PC-3 (cell line): ENCODE results near the gene NFATC2. TPM values are rescaled to one million over a fixed set of nuclear protein-coding genes. Genes with fewer than 3 reads are reported as not detected.

Experiments used
- ATAC-seq: fragments of 200-7000 bp; cut with Tn5 transposase; 2 replicates; pipeline ENCODE4 v1.9.1; 2020; ENCODE audit warnings: mild to moderate bottlenecking, moderate library complexity
- BruUV-seq: library from RNA; stranded (reverse); fragments of 400-500 nt; replicated peaks from 2 replicates; lab custom pipeline; 2021; lab: Mats Ljungman, UMichigan
- CTCF ChIA-PET: fragments of 300-600 bp; sonication (Branson Sonifier 250); formaldehyde crosslinking; loops from one replicate; lab custom pipeline; 2022; ENCODE audit warnings: antibody characterized with exemption; lab: Charles Lee
- POLR2A ChIA-PET: fragments of 300-600 bp; sonication (Branson Sonifier 250); formaldehyde crosslinking; loops from one replicate; lab custom pipeline; 2022; ENCODE audit warnings: antibody characterized with exemption; ENCODE audit not compliant: unreplicated experiment; lab: Charles Lee
- DNase-seq: peaks from one replicate; pipeline ENCODE4 v3.0.0-alpha.2; 2015
- H2AFZ ChIP-seq: fragments of 300-600 bp; sonication (generic); 2 replicates; pipeline ENCODE4 v1.6.0; 2016; ENCODE audit warnings: antibody characterized with exemption, low read length
- H3F3A ChIP-seq: fragments of 300-600 bp; sonication (generic); one replicate; pipeline ENCODE4 v1.6.0; 2017; ENCODE audit warnings: antibody characterized with exemption, low read length, control low read depth, mild to moderate bottlenecking; ENCODE audit not compliant: unreplicated experiment
- H3K27ac ChIP-seq: fragments of 300-600 bp; sonication (generic); 2 replicates; pipeline ENCODE4 v1.5.1; 2016; ENCODE audit warnings: mild to moderate bottlenecking, low read length
- H3K27me3 ChIP-seq: fragments of 300-600 bp; sonication (generic); 2 replicates; pipeline ENCODE4 v1.6.1; 2016; ENCODE audit warnings: low read length, mixed read lengths
- H3K36me3 ChIP-seq: fragments of 300-600 bp; sonication (generic); 2 replicates; pipeline ENCODE4 v1.6.1; 2016; ENCODE audit warnings: low read depth, mixed run types, low read length, mixed read lengths
- H3K4me1 ChIP-seq: fragments of 300-600 bp; sonication (generic); 2 replicates; pipeline ENCODE4 v1.5.1; 2016; ENCODE audit warnings: low read length; ENCODE audit not compliant: insufficient read depth
- H3K4me2 ChIP-seq: fragments of 300-600 bp; sonication (generic); 2 replicates; pipeline ENCODE4 v1.6.0; 2016; ENCODE audit warnings: low read length
- H3K4me3 ChIP-seq: fragments of 300-600 bp; sonication (generic); 2 replicates; pipeline ENCODE4 v1.5.1; 2016; ENCODE audit warnings: mild to moderate bottlenecking, low read length, mixed read lengths
- H3K79me2 ChIP-seq: fragments of 300-600 bp; sonication (generic); 2 replicates; pipeline ENCODE4 v1.6.1; 2017; ENCODE audit warnings: low read length, mixed read lengths
- H3K9ac ChIP-seq: fragments of 300-600 bp; sonication (generic); 2 replicates; pipeline ENCODE4 v1.6.0; 2016; ENCODE audit warnings: mild to moderate bottlenecking, low read length
- H3K9me2 ChIP-seq: fragments of 300-600 bp; sonication (generic); replicated peaks from 2 replicates; pipeline ENCODE4 v1.6.1; 2016; ENCODE audit warnings: mixed run types, low read length, mixed read lengths
- H3K9me3 ChIP-seq: fragments of 300-600 bp; sonication (generic); 2 replicates; pipeline ENCODE4 v1.6.1; 2016; ENCODE audit warnings: low read length, mixed read lengths
- H4K20me1 ChIP-seq: fragments of 300-600 bp; sonication (generic); 2 replicates; pipeline ENCODE4 v1.6.1; 2016; ENCODE audit warnings: low read length, mixed read lengths
- CTCF ChIP-seq: fragments of 300-600 bp; sonication (generic); conservative IDR thresholded peaks from 2 replicates; pipeline ENCODE4 v1.5.1; 2017; ENCODE audit warnings: antibody characterized with exemption, low read depth, mild to moderate bottlenecking, low read length
- EZH2 ChIP-seq: fragments of 300-600 bp; sonication (generic); IDR thresholded peaks from one replicate; pipeline ENCODE4 v1.6.1; 2017; ENCODE audit warnings: antibody characterized with exemption, mild to moderate bottlenecking, low read length; ENCODE audit not compliant: unreplicated experiment
- EZH2phosphoT487 ChIP-seq: fragments of 300-600 bp; sonication (generic); IDR thresholded peaks from 2 replicates; pipeline ENCODE4 v1.6.1; 2018; ENCODE audit warnings: mild to moderate bottlenecking, antibody characterized with exemption, low read length, borderline replicate concordance
- intact Hi-C: fragments of 100-400 bp; cut with micrococcal nuclease; formaldehyde crosslinking; loops from 2 replicates; pipeline ENCODE4 v1.9.0; 2023
- total RNA-seq: library from RNA; depleted of rRNA; stranded (reverse); fragments of >200 nt; gene quantifications from 2 replicates; pipeline ENCODE4 v1.2.3, GENCODE V29; 2014

The NFATC2 gene
- total RNA-seq, 1 experiment from 2014 or later, result 12.9 TPM

- Histone ChIP-seq H4K20me1 (peaks cover 22% of the 10 kb centered on the region), H3K9me2 (no peaks in the 10 kb centered on the region), H3K79me2 (no peaks in the 10 kb centered on the region), H3K27me3 (peaks cover 16% of the 10 kb centered on the region), H2AFZ (peak overlapping the region; percentile 76), H3F3A (peaks cover 8% of the 10 kb centered on the region), H3K4me1 (peaks cover 31% of the 10 kb centered on the region), H3K4me3 (peak overlapping the region; percentile 77), H3K9ac (peak overlapping the region; percentile 78), H3K4me2 (peak overlapping the region; percentile 96), H3K36me3 (no peaks in the 10 kb centered on the region), H3K27ac (peak overlapping the region; percentile 60), H3K9me3 (no peaks in the 10 kb centered on the region)
- DNase-seq (peak; percentile 90), ATAC-seq (peak; percentile 43)
- intact Hi-C loops, result loop anchor here (1.0 to 5.0 kb wide), 6 partner anchors 9 to 189 kb away; no protein-coding TSS in a partner anchor
- POLR2A ChIA-PET, result interaction anchor here (0.5 to 1.0 kb wide), 8 partner anchors 10 to 565 kb away, joined by 3 to 6 read pairs (median 3); no protein-coding TSS in a partner anchor
- BruUV-seq, result no TSS peak
- CTCF ChIA-PET, result interaction anchor here (1.5 to 1.7 kb wide), 2 partner anchors 31 to 178 kb away, joined by 3 to 7 read pairs; no protein-coding TSS in a partner anchor
- TF ChIP-seq CTCF (no peak; the same call in 1 of the 2 replicates), EZH2 (no peak)
Measured at GRCh38 chr20:51563486-51564332, 21.2 kb upstream of the NFATC2 start.

- H3K27me3 ChIP-seq, result peaks cover 16% of the 10 kb centered on the region
- no peak for DNase-seq
Measured at GRCh38 chr20:51563174-51563485, 20.6 kb upstream of the NFATC2 start.

More at GRCh38 chr20:51563174-51563485, 20.6 kb upstream of the NFATC2 start:
- Histone ChIP-seq H3K9ac (peak overlapping the region; percentile 78), H3K79me2 (no peaks in the 10 kb centered on the region), H3K9me2 (no peaks in the 10 kb centered on the region), H3K4me1 (peaks cover 31% of the 10 kb centered on the region), H4K20me1 (peaks cover 22% of the 10 kb centered on the region), H3F3A (peaks cover 8% of the 10 kb centered on the region), H3K9me3 (no peaks in the 10 kb centered on the region), H2AFZ (peak overlapping the region; percentile 76), H3K4me3 (peak overlapping the region; percentile 77), H3K27ac (peak overlapping the region; percentile 60), H3K4me2 (peak overlapping the region; percentile 96), H3K36me3 (no peaks in the 10 kb centered on the region)
- TF ChIP-seq CTCF, result no peak
- no peak for TF ChIP-seq EZH2
- TF ChIP-seq EZH2phosphoT487, result no peak
- intact Hi-C loops, result loop anchor here (1.0 to 5.0 kb wide), 6 partner anchors 9 to 189 kb away; no protein-coding TSS in a partner anchor
- TSS peak; percentile 74 for BruUV-seq
- CTCF ChIA-PET, result interaction anchor here (0.5 to 1.7 kb wide), 4 partner anchors 9 to 177 kb away, joined by 3 to 7 read pairs (median 3); no protein-coding TSS in a partner anchor
- POLR2A ChIA-PET, result interaction anchor here (0.5 to 1.0 kb wide), 9 partner anchors 12 to 253 kb away, joined by 3 to 6 read pairs (median 3); no protein-coding TSS in a partner anchor
- ATAC-seq, result peak; percentile 0; the same call in 1 of the 2 replicates
